Measurements from ENCODE around the gene PWP1. TPM values are rescaled to one million over a fixed set of nuclear protein-coding genes. Genes with fewer than 3 reads are reported as not detected.

PWP1 gene
- total RNA-seq, 1 experiment from 2014 or later = 49.7 TPM

GRCh38 chr12:107731366-107731765 lies 45.8 kb downstream of the PWP1 start:
- Mint-ChIP-seq H3K27me3 (ENCODE audit: low read depth) (no peaks in the 10 kb centered on the region), H3K4me1 (no peaks in the 10 kb centered on the region), H3K36me3 (ENCODE audit: insufficient read depth in 1 of 3, low read depth in 3 of 3) (peaks cover 0 to 29% (median 24%) of the 10 kb centered on the region in 3 experiments; a peak in 5 of 7 replicates), H3K9me3 (peaks cover 0 to 5% of the 10 kb centered on the region in 2 experiments; a peak in 3 of 5 replicates), H3K27ac (no peak overlapping the region), H3K4me3 (no peak overlapping the region)
- no peak overlapping the region for H2BK12ac ChIP-seq (ENCODE audit: insufficient read length, low read depth, low read length)
- no peak overlapping the region for H4K5ac ChIP-seq (ENCODE audit: insufficient read length, low read depth, low read length)
- WGBS (ENCODE audit: extremely low coverage, insufficient read length, low lambda C conversion rate) = no CpG with 5 or more reads among the region's 4 CpGs
- H2AFZ ChIP-seq (ENCODE audit: low read length) = no peak overlapping the region
- no peak overlapping the region for H3K27ac ChIP-seq (ENCODE audit: insufficient read length, low read depth, low read length)
- no peaks in the 10 kb centered on the region for H3K79me1 ChIP-seq (ENCODE audit: insufficient read depth, low read depth, low read length, poor library complexity, severe bottlenecking)
- H3K9me3 ChIP-seq (ENCODE audit: control insufficient read depth, low read depth, low read length) = no peaks in the 10 kb centered on the region
- H4K20me1 ChIP-seq (ENCODE audit: control insufficient read depth, insufficient read depth, insufficient read length) = no peaks in the 10 kb centered on the region
- H3K9ac ChIP-seq (ENCODE audit: extremely low read depth, insufficient read length, low read length) = no peak overlapping the region
- no peak overlapping the region for H2BK5ac ChIP-seq (ENCODE audit: insufficient read length, low read length)
- no peak overlapping the region for H2AK5ac ChIP-seq (ENCODE audit: insufficient read length, low read length)
- no peak for DNase-seq
- no peak overlapping the region for H4K8ac ChIP-seq (replicated peaks; ENCODE audit: insufficient read length, low read depth, low read length)
- H2BK20ac ChIP-seq (ENCODE audit: low read depth, low read length, poor library complexity, severe bottlenecking) = no peak overlapping the region
- no peaks in the 10 kb centered on the region for H3K27me3 ChIP-seq (ENCODE audit: insufficient read depth, low read length)
- no peak overlapping the region for H3K18ac ChIP-seq (ENCODE audit: insufficient read length, low read depth, low read length)
- TF ChIP-seq CTCF (conservative IDR thresholded peaks at IDR 0.05) = no peak
- H3K4me1 ChIP-seq (ENCODE audit: insufficient read depth, low read length) = no peaks in the 10 kb centered on the region
- H3K14ac ChIP-seq (ENCODE audit: insufficient read depth, low read length) = no peak overlapping the region
- no peak overlapping the region for H3K56ac ChIP-seq (ENCODE audit: insufficient read length, low read depth, low read length)
- no peak overlapping the region for H3K4ac ChIP-seq (ENCODE audit: low read depth, low read length)
- H2BK15ac ChIP-seq (ENCODE audit: low read depth, low read length) = no peak overlapping the region
- no peak overlapping the region for H3K4me2 ChIP-seq (ENCODE audit: insufficient read depth, insufficient read length, low read length)
- no peak overlapping the region for H3T11ph ChIP-seq (ENCODE audit: low read length)
- no peak overlapping the region for H3K23ac ChIP-seq (ENCODE audit: insufficient read length, low read depth, low read length)
- H3K79me2 ChIP-seq (ENCODE audit: insufficient read depth, low read length) = no peaks in the 10 kb centered on the region
- no peaks in the 10 kb centered on the region for H3K23me2 ChIP-seq (ENCODE audit: insufficient read length, low read depth, low read length, poor library complexity, severe bottlenecking)
- no peak overlapping the region for H2BK120ac ChIP-seq (ENCODE audit: low read depth, low read length, poor library complexity, severe bottlenecking)
- no peak overlapping the region for H4K91ac ChIP-seq (ENCODE audit: insufficient read length, low read depth, low read length)
